Astrocyte of the cerebellum (primary cell): ENCODE measurements around the gene CNGB1.
A peak's percentile ranks its signal among the peaks of the same experiment; 100 is the strongest.

Experiments
- DNase-seq: peaks from one replicate; pipeline ENCODE4 v3.0.0-alpha.2; 2011; ENCODE audit warnings: low read depth
- H3K4me3 ChIP-seq: 2 replicates; pipeline ENCODE4 v1.5.1; 2011; ENCODE audit warnings: mild to moderate bottlenecking, low read depth, low read length, moderate library complexity
- in situ Hi-C: cut with HindIII; loops from 2 replicates; pipeline ENCODE4 v1.10.0; 2017; ENCODE audit warnings: low sequenced_read_pairs
- TF ChIP-seq, protein P1 (sequence below): IDR thresholded peaks from 2 replicates; pipeline ENCODE4 v1.5.1; 2012; ENCODE audit warnings: low read length, low read depth, moderate library complexity, mild to moderate bottlenecking; ENCODE audit errors: missing control alignments

Gene CNGB1

DNA sequence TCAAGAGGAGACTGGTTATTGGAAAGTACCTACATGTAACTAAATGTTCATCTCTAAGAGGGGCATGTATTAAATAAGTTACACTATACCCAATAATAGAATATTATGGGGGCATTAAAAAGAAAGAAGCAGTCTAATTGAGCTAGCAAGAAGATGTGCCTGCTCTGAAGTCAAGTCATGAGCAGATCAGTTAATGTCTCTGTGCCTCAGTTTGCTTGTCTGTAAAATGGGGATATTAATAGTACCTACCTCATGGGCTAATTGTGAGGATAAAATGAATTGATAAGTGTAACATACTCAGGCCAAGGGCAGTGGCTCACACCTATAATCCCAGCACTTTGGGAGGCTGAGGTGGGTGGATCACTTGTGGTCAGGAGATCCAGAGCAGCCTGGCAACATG is 3.0 kb downstream of the CNGB1 start:
- TF ChIP-seq, protein P1, sequence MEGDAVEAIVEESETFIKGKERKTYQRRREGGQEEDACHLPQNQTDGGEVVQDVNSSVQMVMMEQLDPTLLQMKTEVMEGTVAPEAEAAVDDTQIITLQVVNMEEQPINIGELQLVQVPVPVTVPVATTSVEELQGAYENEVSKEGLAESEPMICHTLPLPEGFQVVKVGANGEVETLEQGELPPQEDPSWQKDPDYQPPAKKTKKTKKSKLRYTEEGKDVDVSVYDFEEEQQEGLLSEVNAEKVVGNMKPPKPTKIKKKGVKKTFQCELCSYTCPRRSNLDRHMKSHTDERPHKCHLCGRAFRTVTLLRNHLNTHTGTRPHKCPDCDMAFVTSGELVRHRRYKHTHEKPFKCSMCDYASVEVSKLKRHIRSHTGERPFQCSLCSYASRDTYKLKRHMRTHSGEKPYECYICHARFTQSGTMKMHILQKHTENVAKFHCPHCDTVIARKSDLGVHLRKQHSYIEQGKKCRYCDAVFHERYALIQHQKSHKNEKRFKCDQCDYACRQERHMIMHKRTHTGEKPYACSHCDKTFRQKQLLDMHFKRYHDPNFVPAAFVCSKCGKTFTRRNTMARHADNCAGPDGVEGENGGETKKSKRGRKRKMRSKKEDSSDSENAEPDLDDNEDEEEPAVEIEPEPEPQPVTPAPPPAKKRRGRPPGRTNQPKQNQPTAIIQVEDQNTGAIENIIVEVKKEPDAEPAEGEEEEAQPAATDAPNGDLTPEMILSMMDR, result no peak
- no peak overlapping the region for H3K4me3 ChIP-seq
- in situ Hi-C loops, result no loop called here
- DNase-seq, result no peak

DNA sequence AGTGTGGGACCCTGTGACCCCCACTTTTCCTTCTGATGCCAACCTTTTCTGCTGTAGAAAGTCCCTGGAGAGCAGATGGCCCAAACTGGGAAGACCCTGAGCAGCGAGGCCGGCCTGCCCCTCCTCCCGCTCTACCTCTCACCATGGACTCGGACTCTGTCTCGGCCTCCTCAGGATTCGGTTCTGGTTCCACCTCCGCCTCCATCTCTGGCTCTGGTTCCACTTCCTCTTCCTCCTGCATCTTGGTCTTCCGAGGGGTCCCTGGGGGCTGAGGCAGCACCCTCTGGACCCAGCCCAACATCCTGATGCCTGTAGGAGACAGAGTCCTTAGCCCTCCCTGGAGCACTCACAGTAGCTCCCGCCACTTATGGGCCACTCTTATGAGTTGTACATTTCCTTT is 3.9 kb downstream of the CNGB1 start:
- no peak overlapping the region for H3K4me3 ChIP-seq
- in situ Hi-C loops, result no loop called here
- TF ChIP-seq, protein P1, result no peak
- DNase-seq, result no peak

DNA sequence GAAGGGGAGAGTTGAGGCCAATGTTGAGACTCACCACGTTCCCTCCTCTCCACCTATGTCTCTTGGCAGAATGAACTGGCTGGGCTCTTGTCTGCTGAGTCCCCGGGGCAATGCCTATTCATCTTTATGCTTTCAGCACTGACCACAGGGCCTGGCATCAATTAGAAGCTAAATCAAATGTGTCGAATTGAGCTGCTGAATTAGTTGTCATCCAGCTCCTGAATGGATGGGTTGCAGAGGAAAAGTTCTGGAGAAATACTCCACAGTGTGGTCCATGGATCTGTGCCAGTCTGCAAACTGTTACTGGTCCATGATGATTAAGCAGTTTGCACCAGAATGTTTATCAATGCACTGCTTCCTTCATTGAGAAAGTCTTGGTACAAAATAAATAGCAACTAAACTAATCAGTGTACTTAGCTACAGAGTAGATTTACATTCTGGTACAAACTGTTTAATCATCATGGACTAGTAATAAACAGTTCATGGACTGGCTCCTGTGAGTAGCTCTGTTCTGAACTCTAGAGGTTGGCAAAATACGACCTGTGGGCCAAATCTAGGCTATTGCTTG is 4.6 kb downstream of the CNGB1 start:
- peak; percentile 11 for DNase-seq
- in situ Hi-C loops, result no loop called here
- TF ChIP-seq, protein P1, result no peak
- H3K4me3 ChIP-seq, result no peak overlapping the region

DNA sequence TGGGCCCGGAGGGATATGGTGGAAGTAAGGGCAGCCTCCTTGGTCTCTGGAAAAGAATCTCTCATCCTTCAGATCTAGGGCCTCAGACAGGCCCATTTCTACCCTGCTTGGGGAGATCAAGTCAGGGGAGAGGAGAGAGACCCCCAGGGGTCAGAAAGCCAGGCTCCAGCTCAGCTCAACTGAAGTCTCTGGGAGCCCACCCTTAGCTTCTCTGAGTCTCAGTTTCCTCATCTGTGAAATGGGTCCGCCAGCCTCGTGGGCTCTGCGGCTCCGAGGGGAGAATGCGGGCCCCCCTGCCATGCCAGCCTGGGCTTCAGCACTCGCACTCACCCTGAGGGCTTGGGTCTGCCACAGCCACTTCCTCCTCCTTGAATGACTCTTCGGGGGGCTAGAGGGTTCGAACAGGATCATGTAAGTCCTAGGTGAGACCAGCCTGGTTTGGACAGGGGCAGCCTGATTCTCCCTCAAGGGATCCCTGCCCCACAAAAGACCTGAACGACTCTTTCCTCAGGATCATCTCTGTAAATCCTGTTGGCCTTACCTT is 6.7 kb downstream of the CNGB1 start:
- in situ Hi-C loops, result no loop called here
- TF ChIP-seq, protein P1, result no peak
- H3K4me3 ChIP-seq, result no peak overlapping the region
- no peak for DNase-seq

DNA sequence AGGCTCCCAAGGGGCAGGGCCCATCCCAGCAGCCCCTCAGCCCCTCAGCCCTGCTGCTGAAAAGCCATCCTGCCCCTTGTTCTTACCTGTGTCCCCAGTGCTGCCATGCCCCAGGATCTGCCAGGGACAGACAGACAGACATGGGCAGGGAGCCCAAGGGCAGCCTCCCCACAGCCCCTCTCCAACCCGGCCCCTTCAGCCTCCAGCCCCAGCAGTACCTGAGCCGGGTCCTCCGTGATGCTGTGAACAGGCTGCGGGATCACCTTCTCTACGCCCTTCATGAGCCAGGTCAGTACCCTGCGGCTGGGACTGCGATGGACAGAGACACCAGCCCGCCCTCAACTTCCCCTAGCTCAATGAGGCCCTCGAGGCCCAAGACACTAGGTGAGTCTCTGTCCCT is 8.2 kb downstream of the CNGB1 start:
- in situ Hi-C loops, result no loop called here
- TF ChIP-seq, protein P1, result no peak
- H3K4me3 ChIP-seq, result no peak overlapping the region
- DNase-seq, result no peak

DNA sequence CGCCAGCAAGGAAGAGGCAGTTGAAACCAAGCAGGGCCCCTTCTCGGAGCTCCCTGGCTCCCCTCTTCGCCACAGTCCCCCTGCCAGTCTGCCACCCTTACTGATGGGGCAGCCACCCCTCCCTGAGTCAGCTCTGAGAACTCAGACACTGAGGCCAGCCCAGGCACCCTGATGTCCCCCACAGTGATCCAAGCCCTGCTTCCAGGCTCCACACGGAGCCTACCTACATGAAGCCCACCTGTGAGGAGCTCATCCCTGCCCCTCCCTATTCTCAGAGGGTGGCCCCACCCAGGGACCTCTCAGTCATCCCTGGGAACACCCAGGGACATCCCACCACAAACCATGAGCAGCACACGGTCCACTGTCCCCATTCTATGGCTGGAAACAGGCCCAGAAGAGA is 8.9 kb downstream of the CNGB1 start:
- H3K4me3 ChIP-seq, result no peak overlapping the region
- in situ Hi-C loops, result no loop called here
- no peak for DNase-seq
- TF ChIP-seq, protein P1, result no peak
